SKM-1 (cell line): Measurements from ENCODE around the gene MIA2.

Experiments used
- DNase-seq: peaks from one replicate; lab custom pipeline; 2025; ENCODE audit not compliant: unreplicated experiment; lab: John Stamatoyannopoulos, UW

Gene MIA2

GRCh38 chr14:39434401-39434800, 200.7 kb downstream of the MIA2 start:
- DNase-seq, result no peak

- no peak for DNase-seq
Observed at GRCh38 chr14:39435241-39435640, 201.5 kb downstream of the MIA2 start.
